Sigmoid colon (tissue), 7 donors: ENCODE data around the gene MBNL1. TPM values are rescaled to one million over a fixed set of nuclear protein-coding genes. Genes with fewer than 3 reads are reported as not detected.
A peak's percentile ranks its signal among the peaks of the same experiment; 100 is the strongest.

ENCODE experiments used
- DNase-seq: peaks from one replicate; pipeline ENCODE4 v3.0.0-alpha.2; 2019
- H3K27ac ChIP-seq, 4 donors: fragments of 200-600 bp; sonication (generic); one replicate each; pipeline ENCODE4 v1.5.1; 2016 to 2019; ENCODE audit warnings: mild to moderate bottlenecking in 1 of 4
- H3K27me3 ChIP-seq, 3 donors: fragments of 200-600 bp; sonication (generic); one replicate each; pipeline ENCODE4 v1.5.1; 2019; ENCODE audit warnings: mild to moderate bottlenecking in 1 of 3
- H3K36me3 ChIP-seq, 4 donors: fragments of 200-600 bp; sonication (generic); one replicate each; pipeline ENCODE4 v1.5.1; 2016 to 2019
- H3K4me1 ChIP-seq, 4 donors: fragments of 200-600 bp; sonication (generic); one replicate each; pipeline ENCODE4 v1.5.1; 2017 to 2019
- H3K4me3 ChIP-seq, 4 donors: fragments of 200-600 bp; sonication (generic); one replicate each; pipeline ENCODE4 v1.5.1; 2017 to 2019; ENCODE audit warnings: mild to moderate bottlenecking in 2 of 4, moderate library complexity in 1 of 4
- H3K9me3 ChIP-seq, 4 donors: fragments of 200-600 bp in 3 of 4; sonication (generic) in 3 of 4; one replicate each; pipeline versions ENCODE4 v1.5.1 to v1.6.1; 2013 to 2019
- EP300 ChIP-seq, 4 donors: sonication (generic); formaldehyde crosslinking; IDR thresholded peaks; one replicate each; pipeline ENCODE4 v1.6.1; 2017; ENCODE audit warnings: antibody characterized with exemption in 4 of 4
- POLR2A ChIP-seq, 2 donors: fragments of 450-650 bp; IDR thresholded peaks; one replicate each; pipeline ENCODE4 v1.6.1; 2016; ENCODE audit warnings: antibody characterized with exemption in 2 of 2, mild to moderate bottlenecking in 2 of 2, moderate library complexity in 2 of 2
- POLR2AphosphoS5 ChIP-seq, 4 donors: sonication (generic); formaldehyde crosslinking; IDR thresholded peaks; one replicate each; pipeline ENCODE4 v1.6.1; 2017; ENCODE audit warnings: antibody characterized with exemption in 4 of 4
- WGBS, 2 donors: extraction: QIAGEN DNeasy Blood & Tissue Kit; methylation state at CpG; one replicate each; pipeline ENCODE4 v1.1.7; 2013; 5-methylcytosine and 5-hydroxymethylcytosine counted together
- intact Hi-C: fragments of 100-400 bp; cut with DNase I; formaldehyde crosslinking; loops from one replicate; pipeline ENCODE4 v1.15.1; 2023
- polyA plus RNA-seq, 3 donors: library from polyadenylated mRNA; stranded (reverse); fragments of 200-250 nt; gene quantifications; one replicate each; pipeline ENCODE4 v1.2.3, GENCODE V29; 2013
- total RNA-seq, 4 donors: library from RNA; depleted of rRNA; stranded (reverse); fragments of >200 nt; gene quantifications; one replicate each; pipeline ENCODE4 v1.1.0, GENCODE V29; 2016
- TF ChIP-seq, protein P1 (sequence below), 4 experiments: fragments of 450-650 bp in 3 of 4; fragments of 200-600 bp in 1 of 4; IDR thresholded peaks; one replicate each; pipeline ENCODE4 v1.5.1; 2016 to 2019; ENCODE audit warnings: antibody characterized with exemption in 4 of 4, mild to moderate bottlenecking in 3 of 4, moderate library complexity in 2 of 4
- donor health status: healthy with polysubstance abuse.
- donor health status: Bipolar disorder and iron deficiency.
- donor health status: healthy.

Gene MBNL1
- total and polyA plus RNA-seq, 7 donors = 60.5 to 898 (median 602) TPM

DNA sequence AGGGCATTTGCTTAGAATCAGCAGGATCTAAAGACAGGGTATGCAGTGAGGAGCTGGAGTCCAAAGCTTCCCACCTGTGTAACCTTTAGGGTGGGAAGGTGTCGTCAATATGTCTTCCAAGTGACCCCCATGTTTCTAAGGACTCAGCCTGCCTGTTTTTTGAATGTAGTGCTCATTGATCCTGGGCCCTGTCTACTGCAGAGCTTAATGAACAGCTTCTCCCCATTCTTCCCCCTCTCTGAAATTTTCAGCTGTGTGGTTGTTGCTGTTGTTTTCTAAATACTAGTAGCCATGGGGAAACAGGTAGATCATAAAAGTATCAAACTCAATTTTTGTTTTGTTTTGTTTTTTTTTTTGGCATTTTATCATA, 39.7 kb downstream of the MBNL1 start:
- Histone ChIP-seq H3K9me3 (no peaks in the 10 kb centered on the region), H3K4me1 (peaks cover 0 to 90% (median 78%) of the 10 kb centered on the region in 4 donors), H3K36me3 (no peaks in the 10 kb centered on the region), H3K27ac (peak overlapping the region; percentile 82 to 90 (median 84)), H3K4me3 (no peak overlapping the region), H3K27me3 (no peaks in the 10 kb centered on the region)
- 22 to 69% methylated on average over 1 of the region's 1 CpG for WGBS, 2 donors
- TF ChIP-seq POLR2AphosphoS5 (IDR thresholded peaks at IDR 0.05) (no peak), POLR2A (IDR thresholded peaks at IDR 0.05) (no peak), EP300 (IDR thresholded peaks at IDR 0.05) (no peak)
- TF ChIP-seq, protein P1, sequence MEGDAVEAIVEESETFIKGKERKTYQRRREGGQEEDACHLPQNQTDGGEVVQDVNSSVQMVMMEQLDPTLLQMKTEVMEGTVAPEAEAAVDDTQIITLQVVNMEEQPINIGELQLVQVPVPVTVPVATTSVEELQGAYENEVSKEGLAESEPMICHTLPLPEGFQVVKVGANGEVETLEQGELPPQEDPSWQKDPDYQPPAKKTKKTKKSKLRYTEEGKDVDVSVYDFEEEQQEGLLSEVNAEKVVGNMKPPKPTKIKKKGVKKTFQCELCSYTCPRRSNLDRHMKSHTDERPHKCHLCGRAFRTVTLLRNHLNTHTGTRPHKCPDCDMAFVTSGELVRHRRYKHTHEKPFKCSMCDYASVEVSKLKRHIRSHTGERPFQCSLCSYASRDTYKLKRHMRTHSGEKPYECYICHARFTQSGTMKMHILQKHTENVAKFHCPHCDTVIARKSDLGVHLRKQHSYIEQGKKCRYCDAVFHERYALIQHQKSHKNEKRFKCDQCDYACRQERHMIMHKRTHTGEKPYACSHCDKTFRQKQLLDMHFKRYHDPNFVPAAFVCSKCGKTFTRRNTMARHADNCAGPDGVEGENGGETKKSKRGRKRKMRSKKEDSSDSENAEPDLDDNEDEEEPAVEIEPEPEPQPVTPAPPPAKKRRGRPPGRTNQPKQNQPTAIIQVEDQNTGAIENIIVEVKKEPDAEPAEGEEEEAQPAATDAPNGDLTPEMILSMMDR (IDR thresholded peaks at IDR 0.05) = no peak
- DNase-seq = no peak
- intact Hi-C loops = loop anchor here (5.0 kb wide), 1 partner anchor 74 kb away; no protein-coding TSS in a partner anchor

DNA sequence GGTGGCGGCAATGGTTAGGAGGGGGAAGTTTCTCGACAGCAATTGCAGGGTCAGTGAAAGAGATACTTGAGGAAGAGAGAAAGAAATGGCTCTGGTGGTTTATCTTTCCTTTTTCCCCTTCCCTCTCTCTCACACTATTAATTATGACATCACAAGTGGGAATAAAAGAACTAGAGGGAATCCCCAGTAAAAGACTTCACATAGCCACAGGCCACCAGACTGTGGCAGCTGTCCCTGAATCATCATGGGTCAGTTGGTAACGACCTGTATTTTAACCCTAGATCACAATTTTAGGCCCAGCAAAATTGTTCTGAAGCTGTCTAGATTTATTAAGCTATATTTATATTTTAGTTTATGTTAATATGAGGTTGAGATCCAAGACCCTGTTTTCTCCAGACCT, 40.3 kb downstream of the MBNL1 start:
- intact Hi-C loops = loop anchor here (5.0 kb wide), 1 partner anchor 73 kb away; no protein-coding TSS in a partner anchor
- WGBS, 2 donors = 28 to 61% methylated on average over 3 of the region's 3 CpGs
- Histone ChIP-seq H3K27ac (peak overlapping the region; percentile 82 to 90 (median 84)), H3K4me1 (peaks cover 0 to 90% (median 77%) of the 10 kb centered on the region in 4 donors), H3K4me3 (peak overlapping the region in 2 of 4 donors; percentile 11 to 27), H3K9me3 (no peaks in the 10 kb centered on the region), H3K27me3 (no peaks in the 10 kb centered on the region), H3K36me3 (no peaks in the 10 kb centered on the region)
- TF ChIP-seq POLR2AphosphoS5 (IDR thresholded peaks at IDR 0.05) = peak in 1 of 4 donors; percentile 2
- TF ChIP-seq EP300 (IDR thresholded peaks at IDR 0.05) = no peak
- no peak for TF ChIP-seq POLR2A (IDR thresholded peaks at IDR 0.05)
- TF ChIP-seq, protein P1 (IDR thresholded peaks at IDR 0.05) = no peak
- no peak for DNase-seq

- Histone ChIP-seq H3K36me3 (no peaks in the 10 kb centered on the region), H3K4me1 (peaks cover 0 to 90% (median 77%) of the 10 kb centered on the region in 4 donors), H3K27me3 (no peaks in the 10 kb centered on the region), H3K27ac (peak overlapping the region; percentile 82 to 90 (median 84)), H3K4me3 (peak overlapping the region in 2 of 4 donors; percentile 11 to 27), H3K9me3 (no peaks in the 10 kb centered on the region)
- DNase-seq = no peak
- intact Hi-C loops = loop anchor here (5.0 kb wide), 1 partner anchor 73 kb away; no protein-coding TSS in a partner anchor
- WGBS, 2 donors = 62 to 68% methylated on average over 6 of the region's 6 CpGs
- TF ChIP-seq POLR2AphosphoS5 (IDR thresholded peaks at IDR 0.05) (peak in 2 of 4 donors; percentile 5 to 41), POLR2A (IDR thresholded peaks at IDR 0.05) (no peak), EP300 (IDR thresholded peaks at IDR 0.05) (peak in 1 of 4 donors; percentile 17)
- TF ChIP-seq, protein P1 (IDR thresholded peaks at IDR 0.05) = no peak
Measured at GRCh38 chr3:152309535-152310307, 41.0 kb downstream of the MBNL1 start.

DNA sequence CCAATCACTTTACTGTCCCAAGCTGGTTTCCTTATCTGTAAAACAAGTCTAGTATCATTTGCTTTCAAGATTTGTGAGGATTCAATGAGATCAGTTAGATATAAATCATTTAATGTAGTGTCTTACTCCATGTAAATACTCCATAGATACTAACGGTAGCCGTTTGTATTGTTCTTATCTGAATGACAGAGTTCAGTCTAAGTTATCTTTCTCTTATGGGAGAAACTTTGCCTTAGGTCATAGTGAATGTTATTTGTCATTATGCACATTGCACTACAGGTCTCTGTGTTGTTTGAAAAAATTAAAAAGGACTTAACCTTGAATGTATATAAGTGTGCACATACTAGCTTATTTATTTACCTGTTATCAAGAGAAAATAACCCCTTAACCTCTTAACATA, 44.7 kb downstream of the MBNL1 start:
- H3K27me3 ChIP-seq = no peaks in the 10 kb centered on the region
- TF ChIP-seq POLR2A (IDR thresholded peaks at IDR 0.05) = no peak
- peak in 1 of 4 donors; percentile 2 for TF ChIP-seq POLR2AphosphoS5 (IDR thresholded peaks at IDR 0.05)
- 9 to 65% methylated on average over 2 of the region's 2 CpGs for WGBS, 2 donors
- DNase-seq = no peak
- intact Hi-C loops = no loop called here
- no peaks in the 10 kb centered on the region for H3K36me3 ChIP-seq
- peaks cover 0 to 90% (median 71%) of the 10 kb centered on the region in 4 donors for H3K4me1 ChIP-seq
- no peak overlapping the region for H3K4me3 ChIP-seq
- no peaks in the 10 kb centered on the region for H3K9me3 ChIP-seq
- peak overlapping the region in 3 of 4 donors; percentile 0 to 78 (median 74) for H3K27ac ChIP-seq

- H3K4me3 ChIP-seq = no peak overlapping the region
- intact Hi-C loops = no loop called here
- TF ChIP-seq POLR2AphosphoS5 (IDR thresholded peaks at IDR 0.05) (no peak), EP300 (IDR thresholded peaks at IDR 0.05) (no peak), POLR2A (IDR thresholded peaks at IDR 0.05) (no peak)
- TF ChIP-seq, protein P1 (IDR thresholded peaks at IDR 0.05) = no peak
- peaks cover 0 to 90% (median 71%) of the 10 kb centered on the region in 4 donors for H3K4me1 ChIP-seq
- H3K36me3 ChIP-seq = no peaks in the 10 kb centered on the region
- H3K9me3 ChIP-seq = no peaks in the 10 kb centered on the region
- DNase-seq = no peak
- peak overlapping the region in 3 of 4 donors; percentile 58 to 78 (median 74) for H3K27ac ChIP-seq
- H3K27me3 ChIP-seq = no peaks in the 10 kb centered on the region
Measured at GRCh38 chr3:152313914-152314313, 45.2 kb downstream of the MBNL1 start.
